Activated CD8-positive, alpha-beta memory T cell treated with anti-CD3 and anti-CD28 coated beads for 4 hours (primary cell): ENCODE measurements around the gene CDC25A.

Source experiments
- DNase-seq, 2 donors: peaks; one replicate each; pipeline ENCODE4 v3.0.0-alpha.2; 2020; ENCODE audit warnings: low read depth in 2 of 2

The CDC25A gene

DNA sequence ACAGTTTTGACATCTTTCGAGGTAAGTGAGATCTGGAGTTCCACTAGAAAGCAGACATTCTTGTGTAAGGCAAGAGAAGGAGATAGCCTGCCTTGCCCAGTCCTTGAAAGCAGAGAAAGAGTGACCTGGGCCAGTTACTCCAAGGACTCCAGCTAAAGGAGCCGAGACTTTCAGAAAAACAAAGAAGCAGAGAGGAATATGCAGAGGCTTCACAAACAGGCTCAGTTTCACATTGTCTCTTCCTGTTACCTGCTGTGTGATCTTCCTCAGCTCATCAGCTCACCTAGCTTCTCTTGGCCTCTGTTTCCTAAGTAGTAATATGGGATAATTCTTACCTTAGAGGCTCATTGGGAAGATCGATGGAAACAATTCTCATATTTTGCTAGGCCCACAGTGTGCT, 81.0 kb downstream of the CDC25A start:
- no peak for DNase-seq
